Adrenal gland (tissue), 12 donors: ENCODE data around the gene NKIRAS2. TPM values are rescaled to one million over a fixed set of nuclear protein-coding genes. Genes with fewer than 3 reads are reported as not detected.

Experiments
- DNase-seq, 7 donors: peaks; one replicate each; pipeline ENCODE4 v3.0.0-alpha.2; 2019 to 2020
- H3K27ac ChIP-seq, 5 donors: fragments of 200-600 bp; sonication (generic) in 4 of 5; 1 replicate in 3 of 5; 2 replicates in 2 of 5; pipeline versions ENCODE4 v1.5.1 to v1.8.0; 2016 to 2020; ENCODE audit warnings: mild to moderate bottlenecking in 1 of 5
- H3K27me3 ChIP-seq: fragments of 200-600 bp; 2 replicates; pipeline ENCODE4 v1.8.0; 2021
- H3K36me3 ChIP-seq, 2 donors: fragments of 200-600 bp; replicated peaks in 1 of 2; 1 replicate in 1 of 2; 2 replicates in 1 of 2; pipeline versions ENCODE4 v1.5.1 to v1.8.0; 2018 to 2022
- H3K4me1 ChIP-seq, 2 donors: fragments of 200-600 bp; replicated peaks in 1 of 2; 1 replicate in 1 of 2; 2 replicates in 1 of 2; pipeline versions ENCODE4 v1.5.1 to v1.8.0; 2018 to 2021
- H3K4me3 ChIP-seq, 4 donors: fragments of 200-600 bp; sonication (generic) in 3 of 4; one replicate each; pipeline ENCODE4 v1.5.1; 2016 to 2018
- H3K9me3 ChIP-seq, 3 donors: fragments of 200-600 bp; sonication (generic) in 1 of 3; replicated peaks in 1 of 3; 1 replicate in 2 of 3; 2 replicates in 1 of 3; pipeline versions ENCODE4 v1.5.1 to v1.8.0; 2016 to 2021
- POLR2A ChIP-seq, 2 donors: fragments of 450-650 bp; IDR thresholded peaks; one replicate each; pipeline ENCODE4 v1.6.1; 2017; ENCODE audit warnings: antibody characterized with exemption in 2 of 2, mild to moderate bottlenecking in 2 of 2, moderate library complexity in 1 of 2
- WGBS, 4 donors: extraction: QIAGEN DNeasy Blood & Tissue Kit in 2 of 4; methylation state at CpG; one replicate each; pipeline versions ENCODE4 v1.1.5 to v1.1.7; 2013 to 2017; 5-methylcytosine and 5-hydroxymethylcytosine counted together
- intact Hi-C, 2 donors: fragments of 100-400 bp; cut with DNase I; formaldehyde crosslinking; loops; one replicate each; pipeline versions ENCODE4 v1.14.1 to v1.15.0; 2022 to 2023
- polyA plus RNA-seq, 3 donors: library from polyadenylated mRNA; stranded (reverse); fragments of 200-250 nt in 2 of 3; fragments of 350-450 nt in 1 of 3; fragmentation: Illumina TruSeq in 1 of 3; extraction: RNeasy Lipid Tissue Mini Kit (QIAGEN cat#74804) in 1 of 3; gene quantifications; one replicate each; pipeline ENCODE4 v1.2.3, GENCODE V29; 2013 to 2014
- total RNA-seq, 9 donors: library from RNA; depleted of rRNA in 4 of 9; stranded (reverse); fragments of >200 nt in 4 of 9; fragments of 120-200 nt in 1 of 9; fragmentation: NEBNext Ultra II Directional in 1 of 9; extraction: Animal tissue kit (Norgen Biotek cat#: 25700) in 1 of 9; gene quantifications; one replicate each; pipeline versions ENCODE4 v1.1.0 to v1.2.4, GENCODE V29; 2013 to 2023
- TF ChIP-seq, protein P1 (sequence below), 6 experiments: fragments of 450-650 bp in 4 of 6; fragments of 200-600 bp in 2 of 6; sonication (generic) in 1 of 6; IDR thresholded peaks; 1 replicate in 5 of 6; 2 replicates in 1 of 6; pipeline versions ENCODE4 v1.5.1 to v1.8.0; 2016 to 2021; ENCODE audit warnings: antibody characterized with exemption in 6 of 6, mild to moderate bottlenecking in 2 of 6, moderate library complexity in 1 of 6
- donor health status: healthy with polysubstance abuse.
- donor health status: Bipolar disorder and iron deficiency.
- donor health status: DM: yes; HTN: yes; CAD: no.
- donor health status: DM: no; HTN: no; CAD: no.
- donor health status: DM: no; HTN: no; CAD: no.
- donor health status: DM: yes; HTN: yes; CAD: no.

The NKIRAS2 gene
- total and polyA plus RNA-seq, 12 donors = 22.9 to 56.8 (median 29.4) TPM

DNA sequence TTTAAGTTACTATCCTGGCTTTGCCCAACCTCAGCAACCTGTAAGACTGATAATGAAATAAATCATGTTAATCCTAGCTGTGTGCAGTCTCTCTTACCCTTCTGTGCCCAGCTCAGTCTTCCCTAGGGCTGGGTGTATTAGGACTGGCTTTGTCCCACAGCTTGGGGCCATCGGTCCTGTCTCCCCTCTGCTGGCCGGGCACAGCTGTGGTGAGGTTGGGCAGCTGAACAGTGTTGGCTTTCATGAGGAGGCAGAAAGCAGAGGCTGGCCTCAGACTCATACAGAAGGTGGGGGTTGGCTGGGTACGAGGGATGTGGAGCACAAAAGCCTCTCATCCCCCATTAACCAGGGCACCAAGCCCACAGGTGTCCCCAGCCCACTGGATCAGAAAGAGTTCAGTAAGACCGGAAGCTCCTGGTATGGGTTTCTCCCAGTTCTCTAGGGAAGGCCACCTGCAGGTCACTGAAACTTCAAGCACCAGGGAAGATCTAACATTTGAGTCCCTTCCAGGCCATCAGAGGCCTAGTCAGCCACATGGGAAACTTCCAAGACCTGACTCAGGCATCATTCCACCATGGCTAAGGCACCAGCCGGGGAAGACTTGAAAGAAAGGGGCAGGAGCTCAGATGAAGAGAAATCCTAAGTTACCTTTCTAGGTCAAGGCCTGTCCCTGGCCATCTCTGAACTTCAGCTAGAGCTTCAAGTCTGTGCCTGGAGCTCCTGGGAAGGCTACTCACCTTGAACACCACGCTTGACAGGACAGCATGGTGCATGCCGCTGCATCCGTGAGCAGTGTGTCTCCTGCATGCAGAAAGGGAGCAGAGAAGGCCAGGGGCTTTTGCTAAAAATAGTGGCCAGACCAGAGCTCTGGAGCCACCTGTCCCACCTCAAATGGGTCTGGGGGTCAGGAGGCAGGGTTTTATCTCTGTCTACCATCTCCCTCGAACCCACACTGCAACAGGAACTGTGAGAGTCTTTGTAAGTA lies 44.5 kb upstream of the NKIRAS2 start:
- intact Hi-C loops = no loop called here
- DNase-seq = peak in 5 of 7 donors; percentile 54 to 75 (median 59)
- H3K36me3 ChIP-seq = peaks cover 0 to 91% of the 10 kb centered on the region in 2 donors
- 68 to 77% (median 73%) methylated on average over 7 to 9 of the region's 9 CpGs for WGBS, 4 donors
- peaks cover 11 to 49% of the 10 kb centered on the region in 2 donors for H3K4me1 ChIP-seq
- no peak for TF ChIP-seq POLR2A (IDR thresholded peaks at IDR 0.05)
- TF ChIP-seq, protein P1, sequence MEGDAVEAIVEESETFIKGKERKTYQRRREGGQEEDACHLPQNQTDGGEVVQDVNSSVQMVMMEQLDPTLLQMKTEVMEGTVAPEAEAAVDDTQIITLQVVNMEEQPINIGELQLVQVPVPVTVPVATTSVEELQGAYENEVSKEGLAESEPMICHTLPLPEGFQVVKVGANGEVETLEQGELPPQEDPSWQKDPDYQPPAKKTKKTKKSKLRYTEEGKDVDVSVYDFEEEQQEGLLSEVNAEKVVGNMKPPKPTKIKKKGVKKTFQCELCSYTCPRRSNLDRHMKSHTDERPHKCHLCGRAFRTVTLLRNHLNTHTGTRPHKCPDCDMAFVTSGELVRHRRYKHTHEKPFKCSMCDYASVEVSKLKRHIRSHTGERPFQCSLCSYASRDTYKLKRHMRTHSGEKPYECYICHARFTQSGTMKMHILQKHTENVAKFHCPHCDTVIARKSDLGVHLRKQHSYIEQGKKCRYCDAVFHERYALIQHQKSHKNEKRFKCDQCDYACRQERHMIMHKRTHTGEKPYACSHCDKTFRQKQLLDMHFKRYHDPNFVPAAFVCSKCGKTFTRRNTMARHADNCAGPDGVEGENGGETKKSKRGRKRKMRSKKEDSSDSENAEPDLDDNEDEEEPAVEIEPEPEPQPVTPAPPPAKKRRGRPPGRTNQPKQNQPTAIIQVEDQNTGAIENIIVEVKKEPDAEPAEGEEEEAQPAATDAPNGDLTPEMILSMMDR (IDR thresholded peaks at IDR 0.05) = no peak
- H3K27me3 ChIP-seq = no peaks in the 10 kb centered on the region
- no peak overlapping the region for H3K4me3 ChIP-seq
- no peaks in the 10 kb centered on the region for H3K9me3 ChIP-seq
- H3K27ac ChIP-seq = peak overlapping the region in 4 of 5 donors; percentile 10 to 80 (median 64)

DNA sequence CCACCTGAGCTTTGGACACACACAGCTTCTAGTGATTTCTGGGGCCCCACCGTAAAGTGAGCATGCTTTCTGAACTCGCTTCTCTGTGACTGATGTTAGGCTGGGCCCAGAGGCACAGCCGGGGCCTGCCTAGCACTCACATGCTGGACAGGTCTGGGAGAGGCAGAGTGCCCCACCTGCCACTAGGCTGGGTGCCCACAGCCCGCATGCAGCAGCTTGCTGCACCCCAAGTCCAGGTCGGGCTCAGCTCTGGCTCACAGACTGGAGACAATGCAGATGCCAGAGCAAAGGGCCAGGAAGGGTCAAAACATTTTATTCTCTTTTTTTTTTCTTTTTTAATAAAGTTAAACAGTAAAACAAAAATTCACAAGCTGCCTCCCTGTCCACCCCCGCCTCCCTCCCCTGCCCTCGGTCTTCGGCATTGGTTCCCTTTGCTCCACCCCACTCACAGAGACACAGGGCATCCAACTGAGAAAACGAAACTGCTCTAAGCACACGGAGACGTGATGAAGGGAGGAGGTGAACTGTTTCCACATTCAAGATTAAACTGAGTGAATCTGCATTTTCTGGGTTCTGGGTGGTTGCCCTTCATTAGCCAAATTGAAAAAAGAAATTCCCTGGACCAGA lies 43.6 kb upstream of the NKIRAS2 start:
- H3K27ac ChIP-seq = peak overlapping the region; percentile 8 to 80 (median 48)
- H3K4me1 ChIP-seq = peaks cover 11 to 44% of the 10 kb centered on the region in 2 donors
- intact Hi-C loops = no loop called here
- no peaks in the 10 kb centered on the region for H3K27me3 ChIP-seq
- peaks cover 0 to 91% of the 10 kb centered on the region in 2 donors for H3K36me3 ChIP-seq
- WGBS, 4 donors = 49 to 67% (median 53%) methylated on average over 10 to 11 of the region's 11 CpGs
- peak in 5 of 7 donors; percentile 36 to 68 (median 55) for DNase-seq
- H3K4me3 ChIP-seq = no peak overlapping the region
- TF ChIP-seq, protein P1 (IDR thresholded peaks at IDR 0.05) = no peak
- peak in 1 of 2 donors; percentile 38 for TF ChIP-seq POLR2A (IDR thresholded peaks at IDR 0.05)
- H3K9me3 ChIP-seq = no peaks in the 10 kb centered on the region

DNA sequence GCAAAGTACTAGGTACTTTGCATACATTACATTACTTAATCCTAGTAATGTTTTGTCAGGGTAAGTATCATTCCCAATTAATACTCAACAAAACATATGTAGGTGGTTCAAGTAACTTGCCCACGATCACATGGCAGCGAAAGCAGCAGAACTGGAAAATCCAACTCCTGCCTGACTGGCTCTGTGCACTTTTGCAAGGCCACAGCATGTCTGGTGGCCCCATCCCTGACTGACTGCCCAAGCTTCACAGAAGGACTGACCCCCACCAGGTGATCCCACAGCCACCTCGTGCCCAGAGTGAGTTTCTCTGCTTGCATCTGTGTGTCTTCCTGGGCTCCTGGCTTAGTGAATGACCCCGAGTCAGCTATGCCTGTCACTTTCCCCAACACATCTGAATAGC lies 41.9 kb upstream of the NKIRAS2 start:
- Histone ChIP-seq H3K4me3 (no peak overlapping the region), H3K9me3 (no peaks in the 10 kb centered on the region), H3K27ac (peak overlapping the region in 1 of 5 donors; percentile 10), H3K27me3 (no peaks in the 10 kb centered on the region), H3K4me1 (peaks cover 8 to 34% of the 10 kb centered on the region in 2 donors), H3K36me3 (peaks cover 0 to 83% of the 10 kb centered on the region in 2 donors)
- intact Hi-C loops = no loop called here
- WGBS, 4 donors = 81 to 90% (median 88%) methylated on average over 4 of the region's 4 CpGs
- TF ChIP-seq, protein P1 (IDR thresholded peaks at IDR 0.05) = no peak
- TF ChIP-seq POLR2A (IDR thresholded peaks at IDR 0.05) = no peak
- no peak for DNase-seq
